SH-SY5Y (cell line): ENCODE data around the gene NFKBIZ.

Experiments used
- GATA2 ChIP-seq: IDR thresholded peaks from 2 replicates; pipeline ENCODE4 v1.6.1; 2011; ENCODE audit warnings: mild to moderate bottlenecking, low read depth, low read length
- GATA3 ChIP-seq: IDR thresholded peaks from 2 replicates; pipeline ENCODE4 v1.6.1; 2011; ENCODE audit warnings: low read depth, mild to moderate bottlenecking, low read length, moderate library complexity

- TF ChIP-seq GATA2 = no peak
- no peak for TF ChIP-seq GATA3
Measured at GRCh38 chr3:101842245-101842934, 6.9 kb upstream of the NFKBIZ start.
